GM13976 (cell line): ENCODE measurements around the gene MYL2.

Source experiments
- DNase-seq: peaks from one replicate; pipeline ENCODE4 v3.0.0; 2012; ENCODE audit warnings: low spot score
- CTCF ChIP-seq: IDR thresholded peaks from 2 replicates; pipeline ENCODE4 v1.5.1; 2012; ENCODE audit warnings: borderline replicate concordance, mild to moderate bottlenecking; ENCODE audit not compliant: insufficient read depth; ENCODE audit errors: extremely low read depth, missing control alignments, control extremely low read depth
- in situ Hi-C: fragments of 300-500 bp; cut with MboI; formaldehyde crosslinking; loops from one replicate; pipeline ENCODE4 v1.12.0; 2022; ENCODE audit warnings: low sequenced_read_pairs, mixed read lengths, inconsistent platforms; ENCODE audit not compliant: unreplicated experiment

MYL2 gene

DNA sequence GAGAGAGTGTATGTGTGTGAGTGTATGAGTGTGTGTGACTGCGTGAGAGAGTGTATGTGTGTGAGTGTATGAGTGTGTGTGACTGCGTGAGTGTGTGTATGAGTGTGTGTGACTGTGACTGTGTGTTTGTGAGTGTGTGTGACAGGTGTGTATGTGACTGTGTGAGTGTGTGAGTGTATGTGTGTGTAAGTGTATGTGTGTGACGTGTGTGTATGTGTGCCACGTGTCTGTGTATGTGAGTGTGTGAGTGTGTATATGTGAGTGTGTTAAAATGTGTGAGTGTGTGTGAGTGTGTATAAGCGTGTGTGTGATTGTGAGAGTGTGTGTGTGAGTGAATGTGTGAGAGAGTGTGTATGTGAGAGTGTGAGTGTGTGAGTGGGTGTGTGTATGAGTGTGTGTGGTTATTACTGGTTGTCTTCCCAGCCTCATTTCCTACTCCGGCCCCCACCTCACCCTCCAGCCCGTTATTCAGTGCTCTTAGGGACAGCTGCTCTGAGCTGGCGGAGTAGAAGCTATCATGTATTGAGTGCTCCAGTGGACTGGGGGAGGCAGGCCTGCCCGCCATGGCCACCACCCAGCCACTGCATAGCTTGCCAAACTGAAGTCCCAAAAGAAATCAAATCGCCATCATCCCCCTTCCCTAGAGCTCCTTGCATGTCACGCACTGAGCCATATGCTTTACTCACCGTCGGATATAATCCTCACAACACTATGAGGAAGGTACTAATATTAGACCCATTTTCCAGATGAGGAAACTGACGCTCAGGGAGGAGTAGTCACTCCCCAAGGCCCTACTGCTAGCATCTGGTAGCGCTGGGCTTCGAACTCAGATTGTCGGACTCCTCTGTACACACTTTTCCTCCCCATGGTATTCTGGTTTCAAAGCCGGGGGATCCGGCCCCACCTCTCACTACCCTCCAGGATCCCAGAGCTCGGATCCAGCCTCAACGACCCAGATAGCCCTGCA is 10.3 kb upstream of the MYL2 start:
- peak; percentile 9 for DNase-seq
- in situ Hi-C loops: no loop called here
- TF ChIP-seq CTCF: no peak

GRCh38 chr12:110929818-110930217 is 9.4 kb upstream of the MYL2 start:
- no peak for TF ChIP-seq CTCF
- peak; percentile 10 for DNase-seq
- in situ Hi-C loops: no loop called here

DNA sequence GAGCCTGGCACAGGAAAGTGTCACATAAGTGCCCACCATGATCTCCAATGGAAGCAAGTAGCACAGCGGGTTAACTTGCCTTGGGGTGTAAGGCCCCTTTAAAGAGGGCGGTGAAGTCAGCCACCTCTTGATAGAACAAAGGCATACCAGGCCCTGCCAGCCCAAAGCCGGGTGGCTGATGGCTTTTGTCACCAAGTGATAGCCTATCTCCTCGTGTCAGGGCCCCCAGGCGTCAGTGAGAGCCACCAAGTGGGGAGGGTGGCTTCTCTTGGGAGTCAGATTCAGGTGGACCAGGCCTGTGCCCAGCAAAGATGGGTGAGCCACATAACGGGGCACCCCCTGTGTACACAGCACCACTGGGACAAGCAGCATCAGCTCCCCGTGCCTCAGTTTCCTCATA is 8.3 kb upstream of the MYL2 start:
- no peak for TF ChIP-seq CTCF
- DNase-seq: no peak
- in situ Hi-C loops: no loop called here

DNA sequence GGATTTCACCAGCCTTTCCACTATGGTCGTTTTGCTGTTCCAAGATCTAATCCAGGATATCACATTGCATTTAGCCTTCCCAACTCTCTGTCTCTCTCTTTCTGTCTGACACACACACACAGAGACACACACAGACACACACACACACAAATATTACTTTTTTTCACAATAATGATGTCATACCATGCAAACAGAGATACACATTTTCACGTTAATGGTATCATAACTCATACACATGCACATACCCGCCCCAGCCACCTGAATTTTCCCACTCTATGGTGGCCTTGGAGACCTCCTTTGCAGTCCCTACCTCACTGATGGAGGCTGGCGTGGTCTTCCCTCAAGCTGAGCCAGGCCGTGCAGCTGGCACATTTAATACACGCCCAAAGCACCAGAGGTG is 7.2 kb upstream of the MYL2 start:
- in situ Hi-C loops: no loop called here
- TF ChIP-seq CTCF: no peak
- no peak for DNase-seq

- in situ Hi-C loops: no loop called here
- DNase-seq: peak; percentile 24
- TF ChIP-seq CTCF: no peak
These were observed 3.4 kb upstream of the MYL2 start for GRCh38 chr12:110923692-110924334.

GRCh38 chr12:110923192-110923591 is 2.8 kb upstream of the MYL2 start:
- TF ChIP-seq CTCF: no peak
- peak; percentile 8 for DNase-seq
- in situ Hi-C loops: no loop called here
